BE2C (cell line): ENCODE measurements around the gene MYLK3.

Experiments
- DNase-seq: peaks from one replicate; pipeline ENCODE4 v3.0.0-alpha.2; 2020
- H3K27me3 ChIP-seq: fragments of 250-450 bp; sonication (Bioruptor Pico); 2 replicates; pipeline ENCODE4 v1.5.1; 2020; ENCODE audit warnings: mild to moderate bottlenecking
- H3K36me3 ChIP-seq: fragments of 250-450 bp; sonication (Bioruptor Pico); 2 replicates; pipeline ENCODE4 v1.5.1; 2020; ENCODE audit warnings: mild to moderate bottlenecking
- H3K4me1 ChIP-seq: fragments of 250-450 bp; sonication (Bioruptor Pico); 2 replicates; pipeline ENCODE4 v1.5.1; 2020
- H3K4me3 ChIP-seq: 2 replicates; pipeline ENCODE4 v1.5.1; 2011; ENCODE audit warnings: low read depth, low read length
- H3K9me3 ChIP-seq: fragments of 250-450 bp; sonication (Bioruptor Pico); 2 replicates; pipeline ENCODE4 v1.5.1; 2020
- CTCF ChIP-seq: IDR thresholded peaks from 2 replicates; pipeline ENCODE4 v1.5.1; 2012; ENCODE audit warnings: mild to moderate bottlenecking, low read depth, low read length

MYLK3 gene

GRCh38 chr16:46696957-46697356, 51.2 kb downstream of the MYLK3 start:
- Histone ChIP-seq H3K9me3 (no peaks in the 10 kb centered on the region), H3K4me3 (no peak overlapping the region), H3K4me1 (no peaks in the 10 kb centered on the region), H3K27me3 (no peaks in the 10 kb centered on the region), H3K36me3 (peaks cover 50% of the 10 kb centered on the region)
- no peak for DNase-seq
- TF ChIP-seq CTCF = no peak

- no peaks in the 10 kb centered on the region for H3K9me3 ChIP-seq
- DNase-seq = no peak
- peaks cover 59% of the 10 kb centered on the region for H3K36me3 ChIP-seq
- H3K27me3 ChIP-seq = no peaks in the 10 kb centered on the region
- TF ChIP-seq CTCF = no peak
- H3K4me1 ChIP-seq = no peaks in the 10 kb centered on the region
- H3K4me3 ChIP-seq = no peak overlapping the region
These were observed 52.2 kb downstream of the MYLK3 start for GRCh38 chr16:46695937-46696336.

- DNase-seq = no peak
- Histone ChIP-seq H3K9me3 (no peaks in the 10 kb centered on the region), H3K4me1 (no peaks in the 10 kb centered on the region), H3K27me3 (no peaks in the 10 kb centered on the region), H3K4me3 (no peak overlapping the region), H3K36me3 (peaks cover 58% of the 10 kb centered on the region)
- no peak for TF ChIP-seq CTCF
These were observed 54.5 kb downstream of the MYLK3 start for GRCh38 chr16:46693598-46693997.

- H3K4me1 ChIP-seq = no peaks in the 10 kb centered on the region; the same call in 1 of the 2 replicates
- peak overlapping the region; percentile 89 for H3K4me3 ChIP-seq
- H3K27me3 ChIP-seq = no peaks in the 10 kb centered on the region
- DNase-seq = no peak
- no peaks in the 10 kb centered on the region for H3K9me3 ChIP-seq
- H3K36me3 ChIP-seq = peaks cover 45% of the 10 kb centered on the region
- no peak for TF ChIP-seq CTCF
These were observed 56.4 kb downstream of the MYLK3 start for GRCh38 chr16:46691726-46692125.

GRCh38 chr16:46690281-46691178, 57.6 kb downstream of the MYLK3 start:
- Histone ChIP-seq H3K4me3 (peak overlapping the region; percentile 89), H3K9me3 (no peaks in the 10 kb centered on the region), H3K4me1 (no peaks in the 10 kb centered on the region; the same call in 1 of the 2 replicates), H3K36me3 (peaks cover 33% of the 10 kb centered on the region), H3K27me3 (no peaks in the 10 kb centered on the region)
- DNase-seq = no peak
- TF ChIP-seq CTCF = no peak
